Keratinocyte (primary cell): ENCODE data around the gene B9D2. TPM values are rescaled to one million over a fixed set of nuclear protein-coding genes. Genes with fewer than 3 reads are reported as not detected.

Experiments used
- DNase-seq: peaks from one replicate; pipeline ENCODE4 v3.0.0-alpha.2; 2011; ENCODE audit warnings: low read depth, missing footprints, low spot score
- FAIRE-seq: peaks from 2 replicates; lab custom pipeline; 2011; peaks lifted over from hg19 to GRCh38; lab: Jason Lieb, UNC
- H2AFZ ChIP-seq: 2 replicates; pipeline ENCODE4 v1.6.0; 2012; ENCODE audit warnings: low read length, control low read depth, inconsistent platforms; ENCODE audit not compliant: control insufficient read depth
- H3K27ac ChIP-seq: 2 replicates; pipeline ENCODE4 v1.5.1; 2011; ENCODE audit warnings: low read length; ENCODE audit not compliant: control insufficient read depth, insufficient read depth
- H3K27me3 ChIP-seq: 3 replicates; pipeline ENCODE4 v1.6.0; 2011; ENCODE audit warnings: low read length; ENCODE audit not compliant: control insufficient read depth, insufficient read depth; ENCODE audit errors: extremely low read depth
- H3K36me3 ChIP-seq, 2 experiments: 2 replicates in 1 of 2; 3 replicates in 1 of 2; pipeline ENCODE4 v1.5.1; 2011; ENCODE audit warnings: low read length in 2 of 2, mild to moderate bottlenecking in 1 of 2; ENCODE audit not compliant: control insufficient read depth in 2 of 2, insufficient read depth in 2 of 2; ENCODE audit errors: extremely low read depth in 1 of 2
- H3K4me1 ChIP-seq: 3 replicates; pipeline ENCODE4 v1.5.1; 2011; ENCODE audit warnings: low read length; ENCODE audit not compliant: control insufficient read depth, insufficient read depth; ENCODE audit errors: extremely low read depth
- H3K4me2 ChIP-seq: 3 replicates; pipeline ENCODE4 v1.6.0; 2011; ENCODE audit warnings: low read depth, low read length; ENCODE audit not compliant: control insufficient read depth, insufficient read depth; ENCODE audit errors: extremely low read depth
- H3K4me3 ChIP-seq, 3 experiments: fragments of 200-600 bp in 1 of 3; sonication (generic) in 1 of 3; 2 replicates in 2 of 3; 3 replicates in 1 of 3; pipeline ENCODE4 v1.5.1; 2011 to 2016; ENCODE audit warnings: low read length in 3 of 3, mild to moderate bottlenecking in 3 of 3, control low read depth in 2 of 3, inconsistent platforms in 1 of 3, low read depth in 1 of 3, mixed read lengths in 1 of 3, mixed run types in 1 of 3, moderate library complexity in 1 of 3; ENCODE audit not compliant: control insufficient read depth in 2 of 3, insufficient read depth in 2 of 3; ENCODE audit errors: extremely low read depth in 1 of 3
- H3K79me2 ChIP-seq: 2 replicates; pipeline ENCODE4 v1.6.0; 2012; ENCODE audit warnings: low read length; ENCODE audit not compliant: control insufficient read depth, insufficient read depth
- H3K9ac ChIP-seq: 3 replicates; pipeline ENCODE4 v1.6.0; 2011; ENCODE audit warnings: low read length; ENCODE audit not compliant: control insufficient read depth, insufficient read depth; ENCODE audit errors: extremely low read depth
- H3K9me1 ChIP-seq: 3 replicates; pipeline ENCODE4 v1.6.0; 2011; ENCODE audit warnings: low read length; ENCODE audit not compliant: control insufficient read depth, insufficient read depth; ENCODE audit errors: extremely low read depth
- H3K9me3 ChIP-seq: 2 replicates; pipeline ENCODE4 v1.5.1; 2012; ENCODE audit warnings: low read depth, low read length; ENCODE audit not compliant: control insufficient read depth
- H4K20me1 ChIP-seq: 3 replicates; pipeline ENCODE4 v1.6.0; 2011; ENCODE audit warnings: low read length; ENCODE audit not compliant: control insufficient read depth, insufficient read depth; ENCODE audit errors: extremely low read depth
- CTCF ChIP-seq, 3 experiments: IDR thresholded peaks in 1 of 3; conservative IDR thresholded peaks in 1 of 3; optimal IDR thresholded peaks in 1 of 3; 2 replicates in 2 of 3; 3 replicates in 1 of 3; pipeline versions ENCODE3 to v1.5.1; 2011; ENCODE audit warnings: low read length in 3 of 3, mild to moderate bottlenecking in 3 of 3, moderate library complexity in 2 of 3, control low read depth in 1 of 3, inconsistent platforms in 1 of 3; ENCODE audit not compliant: insufficient read depth in 2 of 3; ENCODE audit errors: extremely low read depth in 1 of 3
- EZH2 ChIP-seq: IDR thresholded peaks from one replicate; pipeline ENCODE4 v1.6.1; 2012; ENCODE audit warnings: inconsistent platforms, mild to moderate bottlenecking, low read length, moderate library complexity
- dilution Hi-C: fragments of 300-500 bp; cut with MboI; formaldehyde crosslinking; loops from one replicate; pipeline ENCODE4 v1.7.0; 2020; ENCODE audit warnings: low sequenced_read_pairs; ENCODE audit not compliant: extremely low pct_ligation_motif_present
- polyA plus RNA-seq, 5 experiments: library from polyadenylated mRNA; depleted of rRNA in 3 of 5; stranded (reverse) in 3 of 5; stranded (forward) in 1 of 5; unstranded in 1 of 5; fragments of >200 nt; gene quantifications; 1 replicate in 1 of 5; 2 replicates in 3 of 5; 3 replicates in 1 of 5; pipeline versions ENCODE4 v1.2.1 to v1.2.3, GENCODE V29; 2011 to 2012; ENCODE audit warnings: missing spikeins in 2 of 5, low read depth in 1 of 5, low replicate concordance in 1 of 5

The B9D2 gene
- polyA plus RNA-seq, 1 donor (not counting 4 experiments of a cell fraction or from before 2014, with no cell fraction given) = 2.8 TPM

GRCh38 chr19:41322451-41322850 is 41.5 kb downstream of the B9D2 start:
- no peak overlapping the region for H3K4me2 ChIP-seq
- no peak overlapping the region for H3K9ac ChIP-seq
- H3K9me3 ChIP-seq = no peaks in the 10 kb centered on the region
- dilution Hi-C loops = no loop called here
- peaks cover 22 to 28% of the 10 kb centered on the region in 2 experiments for H3K36me3 ChIP-seq
- FAIRE-seq = no peak
- peaks cover 2% of the 10 kb centered on the region for H3K79me2 ChIP-seq
- peaks cover 10% of the 10 kb centered on the region for H3K4me1 ChIP-seq
- no peak for DNase-seq
- no peak overlapping the region for H3K27ac ChIP-seq
- no peak overlapping the region for H2AFZ ChIP-seq
- H3K4me3 ChIP-seq = no peak overlapping the region
- no peaks in the 10 kb centered on the region for H3K9me1 ChIP-seq
- TF ChIP-seq EZH2 (no peak), CTCF (optimal IDR thresholded peaks at IDR 0.05 in 1 of 3, IDR thresholded peaks at IDR 0.05 in 1 of 3, conservative IDR thresholded peaks at IDR 0.05 in 1 of 3; ENCODE audit: extremely low read depth in 1 of 3, insufficient read depth in 2 of 3, low read length in 3 of 3) (no peak)
- H3K27me3 ChIP-seq = no peaks in the 10 kb centered on the region
- peaks cover 3% of the 10 kb centered on the region for H4K20me1 ChIP-seq

DNA sequence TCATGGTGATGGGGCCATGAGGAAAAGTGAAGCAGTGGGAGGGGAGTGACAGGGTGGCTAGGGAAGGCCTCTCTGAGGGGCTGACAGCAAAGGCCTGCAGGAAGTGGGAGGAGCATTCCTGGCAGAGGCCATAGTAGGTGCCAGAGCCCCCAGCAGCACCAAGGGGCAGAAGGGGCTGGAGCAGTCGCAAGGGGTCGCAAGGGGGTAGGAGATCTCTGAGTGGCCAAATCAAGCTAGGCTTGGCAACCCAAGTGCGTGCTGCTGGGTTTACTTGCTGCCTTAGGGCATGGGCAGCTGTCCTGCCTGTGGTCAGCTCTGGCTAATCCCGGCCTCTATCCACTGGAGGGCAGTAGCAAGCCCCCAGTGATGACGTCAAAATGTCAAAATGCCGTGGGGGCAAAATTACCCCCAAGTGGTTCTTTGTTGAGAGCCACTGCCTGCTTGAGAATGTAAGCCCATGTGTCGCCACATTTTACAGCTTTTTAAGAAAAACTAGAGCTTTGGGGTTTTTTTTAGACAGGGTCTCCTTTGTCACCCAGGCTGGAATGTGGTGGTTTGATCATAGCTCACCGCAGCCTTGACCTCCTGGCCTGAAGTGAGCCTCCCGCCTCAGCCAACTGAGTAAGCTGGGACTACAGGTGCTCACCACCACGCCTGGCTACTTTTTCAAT is 42.2 kb downstream of the B9D2 start:
- no peak overlapping the region for H3K9ac ChIP-seq
- peaks cover 29 to 31% of the 10 kb centered on the region in 2 experiments for H3K36me3 ChIP-seq
- dilution Hi-C loops = no loop called here
- no peak overlapping the region for H3K27ac ChIP-seq
- no peak overlapping the region for H2AFZ ChIP-seq
- H4K20me1 ChIP-seq = peaks cover 3% of the 10 kb centered on the region
- DNase-seq (no peak), FAIRE-seq (no peak)
- no peak overlapping the region for H3K4me3 ChIP-seq
- H3K27me3 ChIP-seq = no peaks in the 10 kb centered on the region
- peaks cover 3% of the 10 kb centered on the region for H3K4me1 ChIP-seq
- no peak overlapping the region for H3K4me2 ChIP-seq
- H3K9me1 ChIP-seq = no peaks in the 10 kb centered on the region
- no peaks in the 10 kb centered on the region for H3K9me3 ChIP-seq
- H3K79me2 ChIP-seq = peaks cover 2% of the 10 kb centered on the region
- TF ChIP-seq CTCF (optimal IDR thresholded peaks at IDR 0.05 in 1 of 3, IDR thresholded peaks at IDR 0.05 in 1 of 3, conservative IDR thresholded peaks at IDR 0.05 in 1 of 3; ENCODE audit: extremely low read depth in 1 of 3, insufficient read depth in 2 of 3, low read length in 3 of 3) (peak; percentile 24 to 48 (median 27)), EZH2 (no peak)
